Measurements from ENCODE around the gene STX8. TPM values are rescaled to one million over a fixed set of nuclear protein-coding genes. Genes with fewer than 3 reads are reported as not detected.

The STX8 gene
- polyA plus RNA-seq, 1 of the 3 experiments (the other 2 are of a cell fraction) = 51.3 TPM

GRCh38 chr17:9234389-9234945 is 341.2 kb downstream of the STX8 start:
- DNase-seq = no peak
- Histone ChIP-seq H3K9ac (no peak overlapping the region), H3K27me3 (ENCODE audit: insufficient read depth) (no peaks in the 10 kb centered on the region), H3K4me3 (ENCODE audit: low read depth in 2 of 2, low read length in 1 of 2) (no peak overlapping the region), H2AFZ (ENCODE audit: low read depth) (no peak overlapping the region), H3K9me3 (no peaks in the 10 kb centered on the region), H3F3A (replicated peaks; ENCODE audit: insufficient read depth) (no peaks in the 10 kb centered on the region), H3K27ac (ENCODE audit: low read depth in 2 of 2, low read length in 1 of 2) (no peak overlapping the region), H3K79me2 (ENCODE audit: insufficient read depth) (no peaks in the 10 kb centered on the region), H3K36me3 (replicated peaks in 1 of 2; ENCODE audit: control insufficient read depth in 1 of 2, insufficient read depth in 2 of 2, low read length in 1 of 2) (no peaks in the 10 kb centered on the region), H4K20me1 (ENCODE audit: insufficient read depth) (no peaks in the 10 kb centered on the region), H3K4me1 (ENCODE audit: control insufficient read depth in 1 of 2, insufficient read depth in 2 of 2, low read depth in 1 of 2, low read length in 1 of 2) (peaks cover 0 to 16% of the 10 kb centered on the region in 2 experiments; a peak in 1 of 4 replicates), H3K9me2 (no peaks in the 10 kb centered on the region), H3K4me2 (no peak overlapping the region)
- ChIA-PET POLR2A (no interaction called here), CTCF (no interaction called here)
- 50% methylated on average over 8 of the region's 8 CpGs for WGBS (ENCODE audit: low lambda C conversion rate)
- no peak for TF ChIP-seq GATA2 (CRISPR knock-in tag; IDR thresholded peaks at IDR 0.05)
- no peak for TF ChIP-seq EP300 (IDR thresholded peaks at IDR 0.05; ENCODE audit: borderline replicate concordance in 1 of 2, low read depth in 1 of 2, low read length in 1 of 2)
- no peak for TF ChIP-seq EZH2phosphoT487 (IDR thresholded peaks at IDR 0.05; ENCODE audit: borderline replicate concordance, low read depth)
- no peak for TF ChIP-seq MEF2A (IDR thresholded peaks at IDR 0.05; ENCODE audit: borderline replicate concordance, low read depth)
- TF ChIP-seq SIN3A (IDR thresholded peaks at IDR 0.05; ENCODE audit: borderline replicate concordance, low read depth, low read length) = no peak
- TF ChIP-seq USF2 (IDR thresholded peaks at IDR 0.05; ENCODE audit: borderline replicate concordance, low read depth, low read length) = no peak
- TF ChIP-seq YY1 (IDR thresholded peaks at IDR 0.05; ENCODE audit: low read depth) = no peak
- no peak for TF ChIP-seq CHD2 (IDR thresholded peaks at IDR 0.05; ENCODE audit: low read length, partially characterized antibody)
- TF ChIP-seq ELF1 (IDR thresholded peaks at IDR 0.05) = no peak
- no peak for TF ChIP-seq IRF3 (IDR thresholded peaks at IDR 0.05; ENCODE audit: low read depth, low read length)

- Histone ChIP-seq H2AFZ (ENCODE audit: low read depth) (no peak overlapping the region), H3K4me3 (ENCODE audit: low read depth in 2 of 2, low read length in 1 of 2) (no peak overlapping the region), H3F3A (replicated peaks; ENCODE audit: insufficient read depth) (no peaks in the 10 kb centered on the region), H3K27ac (ENCODE audit: low read depth in 2 of 2, low read length in 1 of 2) (no peak overlapping the region), H3K4me1 (ENCODE audit: control insufficient read depth in 1 of 2, insufficient read depth in 2 of 2, low read depth in 1 of 2, low read length in 1 of 2) (peaks cover 0 to 13% of the 10 kb centered on the region in 2 experiments; a peak in 1 of 4 replicates), H3K79me2 (ENCODE audit: insufficient read depth) (no peaks in the 10 kb centered on the region), H3K9ac (no peak overlapping the region), H3K36me3 (replicated peaks in 1 of 2; ENCODE audit: control insufficient read depth in 1 of 2, insufficient read depth in 2 of 2, low read length in 1 of 2) (no peaks in the 10 kb centered on the region), H3K4me2 (no peak overlapping the region), H3K9me3 (no peaks in the 10 kb centered on the region), H4K20me1 (ENCODE audit: insufficient read depth) (no peaks in the 10 kb centered on the region), H3K9me2 (no peaks in the 10 kb centered on the region), H3K27me3 (ENCODE audit: insufficient read depth) (no peaks in the 10 kb centered on the region)
- WGBS (ENCODE audit: low lambda C conversion rate) = 88% methylated on average over 4 of the region's 7 CpGs
- CTCF ChIA-PET = no interaction called here
- POLR2A ChIA-PET = no interaction called here
- no peak for DNase-seq
- TF ChIP-seq IRF3 (IDR thresholded peaks at IDR 0.05; ENCODE audit: low read depth, low read length) (no peak), JUND (IDR thresholded peaks at IDR 0.05) (no peak), MAX (IDR thresholded peaks at IDR 0.05; ENCODE audit: low read depth) (no peak), USF2 (IDR thresholded peaks at IDR 0.05; ENCODE audit: borderline replicate concordance, low read depth, low read length) (no peak), GATA2 (CRISPR knock-in tag; IDR thresholded peaks at IDR 0.05) (no peak), RXRA (IDR thresholded peaks at IDR 0.05; ENCODE audit: borderline replicate concordance, low read depth) (no peak), NRF1 (IDR thresholded peaks at IDR 0.05; ENCODE audit: low read depth, low read length) (no peak), FOXJ3 (CRISPR knock-in tag; IDR thresholded peaks at IDR 0.05) (no peak), USF1 (IDR thresholded peaks at IDR 0.05; ENCODE audit: borderline replicate concordance, low read depth) (no peak), MXI1 (IDR thresholded peaks at IDR 0.05; ENCODE audit: low read depth, low read length) (no peak), TAF1 (IDR thresholded peaks at IDR 0.05; ENCODE audit: borderline replicate concordance, low read depth, low read length) (no peak), CTCF (IDR thresholded peaks at IDR 0.05) (no peak), RCOR1 (IDR thresholded peaks at IDR 0.05; ENCODE audit: low read length) (no peak)
These were observed 341.9 kb downstream of the STX8 start for GRCh38 chr17:9233761-9234160.

Measured in SK-N-SH (cell line).